NCI-H1092 treated with DMSO at 0.1 percent for 48 hours (cell line): ENCODE data around the gene PELI2.

Experiments
- DNase-seq: peaks from one replicate; lab custom pipeline; 2025; lab: John Stamatoyannopoulos, UW

Gene PELI2

DNA sequence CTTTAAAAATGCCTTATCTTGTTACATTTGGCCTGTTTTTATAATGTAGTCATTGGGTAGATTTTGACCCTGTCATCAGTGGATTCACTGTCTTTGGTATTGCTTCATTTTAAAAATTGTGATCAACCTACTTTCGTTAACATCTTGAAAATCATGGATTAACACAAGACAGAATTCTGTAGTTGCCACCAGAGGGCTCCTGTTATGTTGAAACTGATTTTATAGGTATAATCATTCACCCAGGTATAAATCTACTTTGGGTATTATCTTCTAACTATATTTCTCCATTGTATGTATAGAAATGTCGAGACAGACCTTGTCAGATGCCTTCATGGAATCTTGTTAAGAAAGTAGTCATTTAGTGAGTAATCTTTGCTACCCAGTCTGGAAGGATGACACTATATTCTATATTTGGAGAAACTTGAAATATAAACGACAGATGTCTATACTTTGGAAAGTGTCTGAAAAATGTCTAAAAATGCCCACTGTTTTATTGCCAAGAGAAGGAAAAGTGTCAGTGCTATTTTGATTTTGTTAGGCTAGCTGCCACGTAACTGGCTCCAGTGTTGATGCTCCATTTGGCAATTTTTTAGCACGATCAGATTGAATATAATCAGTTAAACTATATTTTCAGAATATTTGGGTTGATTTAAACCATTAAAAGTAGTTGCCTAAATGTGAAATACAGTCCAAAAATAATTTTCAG is 129.4 kb downstream of the PELI2 start:
- DNase-seq: no peak

- DNase-seq: no peak
Observed at GRCh38 chr14:56248442-56248841, 130.2 kb downstream of the PELI2 start.

GRCh38 chr14:56261046-56261445 is 142.8 kb downstream of the PELI2 start:
- DNase-seq: no peak

- no peak for DNase-seq
Observed at GRCh38 chr14:56262530-56262929, 144.3 kb downstream of the PELI2 start.

DNA sequence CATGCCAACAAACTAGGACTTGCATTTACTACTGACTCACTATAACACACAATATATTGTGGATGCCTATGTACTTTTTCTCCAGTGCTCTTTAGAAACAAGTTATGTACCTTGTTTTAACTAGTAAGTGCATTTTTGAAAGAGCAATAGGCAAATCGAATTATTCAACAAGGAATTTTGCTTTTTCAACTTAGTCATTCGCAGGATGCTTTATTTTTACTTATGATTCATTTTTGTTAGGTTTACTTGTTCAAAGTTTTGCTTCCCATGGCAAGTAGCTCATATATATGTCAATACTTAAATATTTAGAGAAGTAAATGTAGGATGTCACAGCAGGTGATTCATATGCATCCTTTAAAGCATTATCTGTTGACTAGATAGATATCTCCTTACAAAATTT is 149.8 kb downstream of the PELI2 start:
- DNase-seq: no peak

- no peak for DNase-seq
Observed at GRCh38 chr14:56268673-56269072, 150.5 kb downstream of the PELI2 start.

GRCh38 chr14:56270921-56271320 is 152.7 kb downstream of the PELI2 start:
- DNase-seq: no peak

GRCh38 chr14:56271970-56272369 is 153.8 kb downstream of the PELI2 start:
- no peak for DNase-seq

DNA sequence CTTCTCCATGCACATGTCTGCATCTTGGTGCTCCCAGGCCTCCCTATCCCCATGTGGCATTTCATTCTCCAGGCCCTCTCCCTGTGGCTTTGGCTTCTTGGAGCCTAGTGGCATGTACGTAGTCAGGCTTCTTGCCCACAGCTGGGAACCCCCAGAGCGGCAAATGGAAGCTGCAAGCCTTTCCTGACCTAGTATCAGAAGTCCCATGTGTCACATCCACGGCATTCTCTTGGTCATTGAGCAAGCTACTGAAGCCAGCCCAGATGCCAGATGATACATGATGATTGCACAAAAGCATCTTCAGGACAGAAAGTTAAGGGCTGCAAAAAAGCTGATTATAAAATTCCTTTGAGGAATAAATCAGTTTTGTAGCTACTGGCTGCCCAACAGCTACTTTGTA is 154.9 kb downstream of the PELI2 start:
- DNase-seq: no peak

GRCh38 chr14:56273951-56274350 is 155.7 kb downstream of the PELI2 start:
- no peak for DNase-seq

DNA sequence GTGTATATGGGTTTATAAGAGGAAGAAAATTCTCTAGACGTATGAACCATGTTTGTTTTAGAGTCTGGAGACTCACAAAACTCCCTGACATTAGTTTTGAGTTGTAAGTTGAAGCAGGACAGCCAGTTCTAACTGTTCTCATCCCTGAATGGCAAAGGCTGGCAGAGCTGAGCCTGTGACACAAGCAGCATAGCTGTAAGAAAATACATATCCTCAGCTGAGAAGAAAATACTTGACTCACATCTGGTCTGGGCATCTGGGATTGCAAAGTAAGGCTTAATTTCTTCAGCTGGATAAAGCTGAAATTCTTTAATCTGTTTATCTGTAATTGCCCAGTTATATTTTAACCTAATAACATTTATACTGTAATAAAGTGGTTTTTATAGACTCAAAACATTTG is 156.3 kb downstream of the PELI2 start:
- DNase-seq: no peak

- no peak for DNase-seq
Observed at GRCh38 chr14:56276108-56276507, 157.9 kb downstream of the PELI2 start.

DNA sequence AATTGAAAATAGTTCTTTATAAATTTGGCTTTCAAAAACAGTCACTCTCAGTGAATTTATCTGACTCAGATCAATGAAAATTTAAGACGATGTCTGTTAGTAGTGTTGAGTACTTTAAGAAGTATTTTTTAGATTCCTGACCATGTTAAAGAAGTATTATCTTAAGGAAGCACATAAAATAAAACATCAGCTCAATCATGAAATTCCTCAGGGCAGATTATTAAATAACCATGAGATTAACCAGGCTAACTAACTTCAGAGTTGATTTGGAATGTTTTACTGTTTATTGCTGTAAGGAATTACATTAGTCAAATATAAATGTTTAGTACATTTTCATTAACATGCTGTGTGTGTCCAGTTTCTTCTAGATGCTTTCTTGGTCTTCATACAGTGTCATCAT is 160.2 kb downstream of the PELI2 start:
- no peak for DNase-seq

DNA sequence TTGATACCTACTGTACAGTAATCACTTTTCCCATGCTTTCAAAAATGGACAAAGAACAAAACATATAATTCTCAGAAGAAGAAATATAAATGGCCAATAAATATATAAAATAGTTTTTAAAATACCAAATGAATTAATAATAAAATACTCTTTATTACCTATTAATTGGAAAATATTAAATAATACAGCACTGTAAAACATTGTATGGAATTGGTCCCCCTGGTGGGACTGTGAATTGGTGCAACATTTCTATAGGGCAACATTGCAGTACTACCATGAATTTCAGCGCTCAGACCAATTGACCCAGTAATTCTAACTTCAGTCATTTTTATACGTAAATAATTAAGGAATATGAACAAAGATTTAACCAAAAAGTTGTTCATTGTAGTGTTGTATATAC is 162.6 kb downstream of the PELI2 start:
- DNase-seq: no peak

DNA sequence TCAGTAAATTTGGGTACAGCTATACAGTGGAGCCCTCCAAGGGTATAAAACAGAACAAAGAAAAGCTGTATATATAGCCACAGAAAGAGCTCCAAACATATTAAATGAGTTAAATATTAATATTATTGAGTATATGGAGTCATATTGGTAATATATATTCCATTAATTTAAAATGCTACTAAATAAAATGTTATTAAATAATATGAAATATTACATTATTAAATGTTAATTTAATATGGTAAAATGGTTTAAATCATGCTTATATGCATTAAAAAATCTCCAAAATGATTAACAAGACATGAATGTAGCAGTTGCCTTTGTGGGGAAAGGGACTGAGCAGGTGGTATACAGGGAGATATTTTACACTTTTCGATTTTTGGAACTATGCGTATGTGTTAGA is 164.0 kb downstream of the PELI2 start:
- DNase-seq: no peak

- DNase-seq: no peak
Observed at GRCh38 chr14:56284641-56285040, 166.4 kb downstream of the PELI2 start.

DNA sequence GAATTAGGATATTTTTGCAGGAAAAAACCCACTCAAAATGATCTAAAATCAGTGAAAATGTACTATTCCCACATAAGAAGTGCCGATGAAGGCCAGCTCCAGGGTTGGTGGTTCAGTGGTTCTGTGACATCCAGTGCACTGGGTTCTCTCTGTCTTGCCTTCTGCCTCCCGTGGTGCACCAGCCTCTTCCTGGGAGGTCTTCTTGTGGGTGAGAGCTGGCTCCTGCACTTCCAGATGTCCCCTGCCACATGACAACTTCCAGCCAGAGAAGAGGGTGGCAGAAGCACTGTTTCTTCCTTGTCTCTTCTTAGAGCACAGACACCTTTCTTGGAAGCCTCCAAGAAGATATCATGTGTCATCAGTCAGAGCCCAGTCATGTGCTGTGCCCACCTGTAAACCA is 170.9 kb downstream of the PELI2 start:
- DNase-seq: no peak

GRCh38 chr14:56290195-56290594 is 172.0 kb downstream of the PELI2 start:
- no peak for DNase-seq

GRCh38 chr14:56292970-56293369 is 174.8 kb downstream of the PELI2 start:
- DNase-seq: no peak

DNA sequence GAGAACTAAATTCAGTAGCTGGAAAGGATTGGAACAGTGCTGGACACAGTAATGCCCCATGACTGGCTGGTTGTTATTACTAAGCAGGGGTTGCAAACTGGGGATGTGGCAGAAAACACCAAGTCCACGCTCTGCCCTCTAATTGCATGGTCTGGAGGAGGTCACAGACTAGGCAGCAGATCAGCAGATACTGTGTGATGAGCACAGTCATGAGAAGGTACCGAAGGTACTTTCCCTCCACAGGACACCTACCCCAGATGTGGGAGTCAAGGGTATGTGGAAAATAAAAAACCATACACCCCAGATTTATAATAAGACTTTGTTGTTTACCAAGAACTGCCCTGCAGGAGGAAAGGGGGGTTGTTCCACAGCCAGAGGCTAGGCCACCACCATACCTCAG is 175.3 kb downstream of the PELI2 start:
- DNase-seq: no peak

- peak; percentile 8 for DNase-seq
Observed at GRCh38 chr14:56294128-56294527, 175.9 kb downstream of the PELI2 start.

DNA sequence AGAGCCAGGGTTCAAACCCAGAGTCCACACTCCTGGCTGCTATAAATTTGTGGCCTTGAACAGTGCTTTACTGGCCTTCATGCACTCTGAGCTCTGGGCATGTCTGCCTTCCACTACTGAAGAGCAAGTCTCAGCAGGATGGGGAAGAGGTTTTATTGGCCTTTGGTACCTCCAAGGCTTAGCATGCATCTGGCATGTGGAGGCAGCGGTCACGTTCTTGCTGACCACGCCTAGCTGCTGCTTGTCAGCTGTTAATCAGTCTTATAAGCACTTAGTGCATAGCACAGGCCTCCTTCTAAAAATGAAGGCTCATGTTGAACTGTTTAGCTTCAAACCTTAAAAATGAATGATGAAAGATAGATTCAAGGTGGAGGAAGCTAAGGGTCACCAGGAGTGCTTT is 177.5 kb downstream of the PELI2 start:
- no peak for DNase-seq

GRCh38 chr14:56297449-56297848 is 179.2 kb downstream of the PELI2 start:
- DNase-seq: no peak

DNA sequence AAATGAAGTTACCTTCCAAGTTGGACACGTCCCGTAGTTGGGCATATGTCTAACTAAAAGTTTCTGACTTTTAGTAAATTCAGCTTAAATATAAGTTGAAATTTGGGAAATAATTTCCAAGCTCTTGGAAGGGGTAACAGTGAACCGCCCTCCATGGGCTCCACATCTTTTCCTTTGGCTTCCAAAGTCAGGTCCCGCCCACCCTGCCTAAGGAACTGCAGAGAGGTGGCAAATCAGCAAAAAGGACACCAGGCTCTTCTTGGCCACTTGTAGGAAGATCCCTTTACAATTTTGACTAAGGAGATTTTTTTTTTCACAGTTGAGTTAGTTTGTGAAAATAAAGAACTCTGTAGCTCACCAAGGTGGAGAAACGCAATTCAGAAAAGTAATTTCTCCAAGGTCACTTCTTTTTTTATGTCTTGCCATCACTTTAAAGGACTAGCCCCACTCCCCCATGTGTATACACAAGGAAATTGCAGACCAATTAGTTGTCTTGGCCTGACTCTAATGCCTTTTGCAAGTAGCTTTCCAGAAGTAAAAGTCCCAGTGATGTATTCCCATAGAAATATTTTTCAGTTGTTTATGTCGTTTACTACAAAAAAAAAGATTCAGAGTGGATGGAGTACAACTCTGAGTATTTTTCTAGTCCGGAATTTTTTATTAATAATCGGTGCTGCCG is 181.2 kb downstream of the PELI2 start:
- DNase-seq: no peak
